B cell (primary cell): ENCODE results near the gene RABGAP1L. TPM values are rescaled to one million over a fixed set of nuclear protein-coding genes. Genes with fewer than 3 reads are reported as not detected.

Experiments used
- ATAC-seq: fragments of 200-7000 bp; cut with Tn5 transposase; one replicate; pipeline ENCODE4 v1.10.0; 2021; ENCODE audit warnings: low read depth, mild to moderate bottlenecking, moderate number of reproducible peaks, moderate library complexity
- CTCF ChIA-PET: fragments of 350-600 bp; sonication (Branson Sonifier 250); formaldehyde crosslinking; loops from one replicate; lab custom pipeline; 2021; ENCODE audit warnings: antibody characterized with exemption, inconsistent platforms; lab: Charles Lee
- POLR2A ChIA-PET: fragments of 350-600 bp; sonication (Branson Sonifier 250); formaldehyde crosslinking; loops from one replicate; lab custom pipeline; 2021; ENCODE audit warnings: antibody characterized with exemption; lab: Charles Lee
- DNase-seq: peaks from one replicate; pipeline ENCODE4 v3.0.0; 2013
- H2AFZ ChIP-seq: 2 replicates; pipeline ENCODE4 v1.6.1; 2012; ENCODE audit warnings: mild to moderate bottlenecking, low read depth, low read length; ENCODE audit not compliant: insufficient read depth, poor library complexity, severe bottlenecking
- H3K27ac ChIP-seq, 2 donors: 1 replicate in 1 of 2; 2 replicates in 1 of 2; pipeline ENCODE4 v1.5.1; 2012 to 2013; ENCODE audit warnings: low read length in 2 of 2, mild to moderate bottlenecking in 2 of 2, moderate library complexity in 1 of 2
- H3K27me3 ChIP-seq, 4 experiments: fragments of 200-600 bp in 1 of 4; sonication (generic) in 1 of 4; replicated peaks in 1 of 4; 1 replicate in 2 of 4; 2 replicates in 2 of 4; pipeline versions ENCODE4 v1.6.1 to v1.7.0; 2013 to 2016; ENCODE audit warnings: low read length in 3 of 4, mild to moderate bottlenecking in 2 of 4, mixed read lengths in 1 of 4, moderate library complexity in 1 of 4; ENCODE audit not compliant: insufficient read depth in 4 of 4, control insufficient read depth in 3 of 4; ENCODE audit errors: control extremely low read depth in 1 of 4
- H3K36me3 ChIP-seq, 2 experiments: replicated peaks in 1 of 2; 1 replicate in 1 of 2; 2 replicates in 1 of 2; pipeline versions ENCODE4 v1.6.1 to v1.7.1; 2013; ENCODE audit warnings: low read length in 1 of 2; ENCODE audit not compliant: insufficient read depth in 2 of 2, control insufficient read depth in 1 of 2; ENCODE audit errors: control extremely low read depth in 1 of 2, extremely low read depth in 1 of 2
- H3K4me1 ChIP-seq, 2 donors: fragments of 200-600 bp in 1 of 2; sonication (generic) in 1 of 2; 1 replicate in 1 of 2; 2 replicates in 1 of 2; pipeline versions ENCODE4 v1.5.1 to v1.6.1; 2013 to 2017; ENCODE audit warnings: low read length in 2 of 2; ENCODE audit not compliant: control insufficient read depth in 2 of 2, insufficient read depth in 2 of 2
- H3K4me2 ChIP-seq: replicated peaks from 2 replicates; pipeline ENCODE3; 2012; ENCODE audit warnings: mild to moderate bottlenecking, low read depth, low read length; ENCODE audit not compliant: poor library complexity, severe bottlenecking
- H3K4me3 ChIP-seq, 5 experiments: fragments of 200-600 bp in 1 of 5; sonication (generic) in 1 of 5; 1 replicate in 3 of 5; 2 replicates in 2 of 5; pipeline versions ENCODE4 v1.5.1 to v1.7.0; 2011 to 2016; ENCODE audit warnings: low read length in 4 of 5, mild to moderate bottlenecking in 4 of 5, low read depth in 2 of 5, control low read depth in 1 of 5, moderate library complexity in 1 of 5; ENCODE audit not compliant: insufficient read depth in 1 of 5; ENCODE audit errors: control extremely low read depth in 1 of 5, extremely low read depth in 1 of 5
- H3K79me2 ChIP-seq: fragments of 200-600 bp; sonication (generic); one replicate; pipeline ENCODE4 v1.6.0; 2016; ENCODE audit warnings: low read length; ENCODE audit not compliant: control insufficient read depth, insufficient read depth
- H3K9ac ChIP-seq: fragments of 200-600 bp; sonication (generic); 2 replicates; pipeline ENCODE4 v1.6.1; 2017; ENCODE audit warnings: mild to moderate bottlenecking, low read length, moderate library complexity
- H3K9me3 ChIP-seq, 3 donors: one replicate each; pipeline versions ENCODE4 v1.6.1 to v1.7.1; 2013; ENCODE audit warnings: low read length in 2 of 3; ENCODE audit not compliant: control insufficient read depth in 2 of 3, insufficient read depth in 1 of 3; ENCODE audit errors: control extremely low read depth in 1 of 3
- H4K20me1 ChIP-seq: 2 replicates; pipeline ENCODE4 v1.6.0; 2012; ENCODE audit warnings: mild to moderate bottlenecking, low read length; ENCODE audit not compliant: insufficient read depth, control insufficient read depth, poor library complexity, severe bottlenecking
- H3K27ac Mint-ChIP-seq: one replicate; pipeline ENCODE4 v1.8.0; 2021; ENCODE audit warnings: mixed read lengths
- H3K27me3 Mint-ChIP-seq: one replicate; pipeline ENCODE4 v1.8.0; 2021; ENCODE audit warnings: mixed read lengths
- H3K4me1 Mint-ChIP-seq: one replicate; pipeline ENCODE4 v1.8.0; 2021; ENCODE audit warnings: mixed read lengths
- H3K4me3 Mint-ChIP-seq: one replicate; pipeline ENCODE4 v1.8.0; 2021; ENCODE audit warnings: mixed read lengths
- H3K9me3 Mint-ChIP-seq: one replicate; pipeline ENCODE4 v1.8.0; 2022; ENCODE audit warnings: mixed read lengths; ENCODE audit not compliant: insufficient read depth
- CTCF ChIP-seq: fragments of 200-600 bp; IDR thresholded peaks from one replicate; pipeline ENCODE4 v1.8.0; 2022; ENCODE audit warnings: antibody characterized with exemption, mild to moderate bottlenecking
- EZH2 ChIP-seq: IDR thresholded peaks from 2 replicates; pipeline ENCODE4 v1.6.1; 2012; ENCODE audit warnings: borderline replicate concordance, low read depth, mild to moderate bottlenecking, moderate library complexity, low read length; ENCODE audit not compliant: insufficient read depth, poor library complexity, severe bottlenecking
- WGBS: methylation state at CpG from one replicate; pipeline ENCODE4 v1.1.5; 2013; ENCODE audit warnings: missing lambda C conversion rate; ENCODE audit not compliant: insufficient coverage; 5-methylcytosine and 5-hydroxymethylcytosine counted together
- intact Hi-C: fragments of 100-400 bp; cut with micrococcal nuclease; formaldehyde crosslinking; loops from one replicate; pipeline ENCODE4 v1.10.0; 2022
- polyA plus RNA-seq: library from polyadenylated mRNA; depleted of rRNA; stranded (reverse); fragments of >200 nt; gene quantifications from 2 replicates; pipeline ENCODE4 v1.2.3, GENCODE V29; 2012
- total RNA-seq, 2 donors: library from RNA; stranded (reverse); fragments of 120-200 nt in 1 of 2; gene quantifications; 1 replicate in 1 of 2; 2 replicates in 1 of 2; pipeline versions ENCODE4 v1.2.3 to v1.2.4, GENCODE V29; 2013 to 2022

RABGAP1L gene
- total and polyA plus RNA-seq, 2 donors (not counting 1 experiment from before 2014, with no cell fraction given) = 34.9 to 159 TPM

DNA sequence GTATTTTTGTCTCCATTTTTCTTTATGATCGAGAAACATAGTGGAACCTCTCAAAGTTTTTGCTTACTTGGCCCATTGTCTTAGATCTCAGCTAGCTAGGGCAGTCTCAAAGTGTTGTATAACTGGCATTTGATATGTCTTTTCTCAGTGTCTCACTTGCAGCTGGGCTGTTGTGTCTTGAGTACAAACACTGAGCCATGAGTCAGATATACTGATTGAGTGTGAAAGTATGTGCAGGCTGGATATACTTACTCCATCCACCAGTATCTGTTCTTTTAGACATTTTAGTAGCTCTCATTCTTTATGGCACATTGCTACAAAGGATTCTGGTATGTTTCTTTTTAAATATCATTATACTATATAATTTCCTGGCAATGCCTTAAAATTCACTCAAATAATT is 274.1 kb downstream of the RABGAP1L start:
- no peak for DNase-seq
- Mint-ChIP-seq H3K4me3 (no peak overlapping the region), H3K27ac (no peak overlapping the region), H3K4me1 (peaks cover 2% of the 10 kb centered on the region), H3K27me3 (no peaks in the 10 kb centered on the region), H3K9me3 (no peaks in the 10 kb centered on the region)
- no peaks in the 10 kb centered on the region for H3K79me2 ChIP-seq
- no peak overlapping the region for H3K27ac ChIP-seq
- ATAC-seq = no peak
- H3K4me2 ChIP-seq = no peak overlapping the region
- H3K36me3 ChIP-seq = no peaks in the 10 kb centered on the region
- ChIA-PET POLR2A (no interaction called here), CTCF (no interaction called here)
- H3K4me3 ChIP-seq = no peak overlapping the region
- H2AFZ ChIP-seq = no peak overlapping the region
- no peak overlapping the region for H3K9ac ChIP-seq
- intact Hi-C loops = no loop called here
- TF ChIP-seq EZH2 (no peak), CTCF (no peak)
- no peaks in the 10 kb centered on the region for H3K27me3 ChIP-seq
- peaks cover 0 to 2% (median 0%) of the 10 kb centered on the region in 3 donors for H3K9me3 ChIP-seq
- 100% methylated on average over 1 of the region's 1 CpG for WGBS
- H3K4me1 ChIP-seq = no peaks in the 10 kb centered on the region
- H4K20me1 ChIP-seq = no peaks in the 10 kb centered on the region

GRCh38 chr1:174445351-174445750 is 286.0 kb downstream of the RABGAP1L start:
- ChIA-PET POLR2A (no interaction called here), CTCF (no interaction called here)
- Histone ChIP-seq H3K27ac (no peak overlapping the region), H3K79me2 (no peaks in the 10 kb centered on the region), H3K36me3 (peaks cover 0 to 7% of the 10 kb centered on the region in 2 experiments), H3K4me3 (no peak overlapping the region), H3K27me3 (no peaks in the 10 kb centered on the region), H3K4me1 (no peaks in the 10 kb centered on the region), H3K4me2 (no peak overlapping the region), H4K20me1 (no peaks in the 10 kb centered on the region), H3K9me3 (peaks cover 0 to 1% (median 0%) of the 10 kb centered on the region in 3 donors), H3K9ac (no peak overlapping the region), H2AFZ (no peak overlapping the region)
- H3K27me3 Mint-ChIP-seq = no peaks in the 10 kb centered on the region
- no peak for TF ChIP-seq CTCF
- TF ChIP-seq EZH2 = no peak
- no peak for DNase-seq
- intact Hi-C loops = no loop called here
- peaks cover 8% of the 10 kb centered on the region for H3K4me1 Mint-ChIP-seq
- H3K9me3 Mint-ChIP-seq = no peaks in the 10 kb centered on the region
- no peak overlapping the region for H3K27ac Mint-ChIP-seq
- ATAC-seq = no peak
- H3K4me3 Mint-ChIP-seq = no peak overlapping the region
